Erythroblast (primary cell): ENCODE measurements around the gene DNAJA1.
"Not testable (repeated sequence)": the region's sequence is repeated elsewhere in the genome, so short reads cannot be mapped to it uniquely, and the experiment has no call there.

Experiments used
- GATA1 ChIP-seq: IDR thresholded peaks from 2 replicates; pipeline ENCODE4 v1.6.1; 2011; ENCODE audit warnings: low read depth, mild to moderate bottlenecking, control low read depth, low read length, moderate library complexity
- POLR2A ChIP-seq: IDR thresholded peaks from 2 replicates; pipeline ENCODE4 v1.6.1; 2011; ENCODE audit warnings: mild to moderate bottlenecking, low read length

DNA sequence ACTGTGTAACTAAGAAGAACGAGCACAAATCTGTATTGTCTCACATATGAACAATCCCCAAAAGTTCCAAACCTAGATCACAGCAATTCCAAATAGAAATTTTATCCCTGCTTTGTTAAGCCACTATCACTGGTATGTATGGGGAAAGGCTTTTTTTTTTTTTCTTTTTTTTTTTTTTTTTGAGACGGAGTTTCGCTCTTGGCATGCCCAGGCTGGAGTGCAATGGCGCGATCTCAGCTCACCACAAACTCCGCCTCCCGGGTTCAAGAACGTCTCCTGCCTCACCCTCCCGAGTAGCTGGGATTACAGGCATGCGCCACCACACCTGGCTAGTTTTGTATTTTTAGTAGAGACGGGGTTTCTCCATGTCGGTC, 24.4 kb upstream of the DNAJA1 start:
- TF ChIP-seq POLR2A, GATA1: not testable (repeated sequence)
